Gastroesophageal sphincter (tissue), 4 donors: ENCODE results near the gene NDUFB7. TPM values are rescaled to one million over a fixed set of nuclear protein-coding genes. Genes with fewer than 3 reads are reported as not detected.
"Not testable (repeated sequence)": the region's sequence is repeated elsewhere in the genome, so short reads cannot be mapped to it uniquely, and the experiment has no call there.

Experiments
- ATAC-seq: fragments of 150-250 bp; one replicate; pipeline ENCODE4 v1.9.1; 2016; ENCODE audit warnings: mild to moderate bottlenecking, moderate library complexity
- H3K27ac ChIP-seq, 4 donors: fragments of 200-600 bp; sonication (generic) in 3 of 4; 1 replicate in 3 of 4; 2 replicates in 1 of 4; pipeline ENCODE4 v1.5.1; 2016 to 2019
- H3K27me3 ChIP-seq: fragments of 200-600 bp; sonication (generic); one replicate; pipeline ENCODE4 v1.5.1; 2019
- H3K36me3 ChIP-seq, 2 donors: fragments of 200-600 bp; sonication (generic); one replicate each; pipeline ENCODE4 v1.5.1; 2019; ENCODE audit warnings: control low read depth in 1 of 2
- H3K4me1 ChIP-seq, 3 donors: fragments of 200-600 bp; sonication (generic); 1 replicate in 2 of 3; 2 replicates in 1 of 3; pipeline ENCODE4 v1.5.1; 2016 to 2019; ENCODE audit warnings: control low read depth in 2 of 3
- H3K4me3 ChIP-seq, 2 donors: fragments of 200-600 bp; sonication (generic); one replicate each; pipeline ENCODE4 v1.5.1; 2019; ENCODE audit warnings: mild to moderate bottlenecking in 1 of 2, moderate library complexity in 1 of 2
- H3K9me3 ChIP-seq, 3 donors: fragments of 200-600 bp; sonication (generic); one replicate each; pipeline ENCODE4 v1.5.1; 2017 to 2019; ENCODE audit warnings: control low read depth in 2 of 3
- CTCF ChIP-seq, 4 experiments: fragments of 200-600 bp in 2 of 4; fragments of 450-650 bp in 2 of 4; sonication (generic) in 1 of 4; IDR thresholded peaks; one replicate each; pipeline ENCODE4 v1.5.1; 2017 to 2019; ENCODE audit warnings: antibody characterized with exemption in 4 of 4, mild to moderate bottlenecking in 2 of 4, moderate library complexity in 2 of 4
- EP300 ChIP-seq: sonication (generic); formaldehyde crosslinking; IDR thresholded peaks from one replicate; pipeline ENCODE4 v1.6.1; 2017; ENCODE audit warnings: antibody characterized with exemption, mild to moderate bottlenecking
- POLR2A ChIP-seq, 2 donors: fragments of 450-650 bp; IDR thresholded peaks; one replicate each; pipeline ENCODE4 v1.6.1; 2017; ENCODE audit warnings: antibody characterized with exemption in 2 of 2, mild to moderate bottlenecking in 2 of 2, moderate library complexity in 1 of 2
- POLR2AphosphoS5 ChIP-seq: sonication (generic); formaldehyde crosslinking; IDR thresholded peaks from one replicate; pipeline ENCODE4 v1.6.1; 2017; ENCODE audit warnings: antibody characterized with exemption
- WGBS, 2 donors: methylation state at CpG; one replicate each; pipeline ENCODE4 v1.1.5; 2018; ENCODE audit warnings: low coverage in 1 of 2; 5-methylcytosine and 5-hydroxymethylcytosine counted together
- total RNA-seq, 4 donors: library from RNA; depleted of rRNA; stranded (reverse); fragments of >200 nt; gene quantifications; one replicate each; pipeline ENCODE4 v1.1.0, GENCODE V29; 2016

The NDUFB7 gene
- total RNA-seq, 4 donors from 2014 or later, result 251 to 393 (median 330) TPM

GRCh38 chr19:14545716-14546082 is 26.2 kb downstream of the NDUFB7 start:
- H3K9me3 ChIP-seq, result no peaks in the 10 kb centered on the region
- no peak for ATAC-seq
- no peaks in the 10 kb centered on the region for H3K27me3 ChIP-seq
- H3K36me3 ChIP-seq, result peaks cover 0 to 30% of the 10 kb centered on the region in 2 donors
- TF ChIP-seq CTCF (IDR thresholded peaks at IDR 0.05), result no peak
- no peak for TF ChIP-seq POLR2A (IDR thresholded peaks at IDR 0.05)
- TF ChIP-seq POLR2AphosphoS5, result no peak
- TF ChIP-seq EP300, result no peak
- 60% methylated on average over 1 of the region's 9 CpGs; no CpG with 5 or more reads in 1 of the 2 donors for WGBS, 2 donors
- H3K4me3 ChIP-seq, result no peak overlapping the region
- no peak overlapping the region for H3K27ac ChIP-seq
- H3K4me1 ChIP-seq, result peaks cover 0 to 32% (median 0%) of the 10 kb centered on the region in 3 donors

GRCh38 chr19:14544977-14545715 is 26.7 kb downstream of the NDUFB7 start:
- H3K27ac ChIP-seq, result peak overlapping the region in 1 of 4 donors; percentile 23
- H3K27me3 ChIP-seq, result no peaks in the 10 kb centered on the region
- no peak overlapping the region for H3K4me3 ChIP-seq
- H3K36me3 ChIP-seq, result peaks cover 0 to 24% of the 10 kb centered on the region in 2 donors
- H3K4me1 ChIP-seq, result peaks cover 0 to 27% (median 0%) of the 10 kb centered on the region in 3 donors
- peak; percentile 55 for ATAC-seq
- H3K9me3 ChIP-seq, result no peaks in the 10 kb centered on the region
- 80 to 100% methylated on average over 1 to 9 of the region's 21 CpGs for WGBS, 2 donors
- TF ChIP-seq POLR2A (IDR thresholded peaks at IDR 0.05) (no peak), EP300 (no peak), CTCF (IDR thresholded peaks at IDR 0.05) (no peak), POLR2AphosphoS5 (no peak)

GRCh38 chr19:14544047-14544446 is 27.8 kb downstream of the NDUFB7 start:
- H3K9me3 ChIP-seq, result no peaks in the 10 kb centered on the region
- 86% methylated on average over 3 of the region's 5 CpGs; no CpG with 5 or more reads in 1 of the 2 donors for WGBS, 2 donors
- TF ChIP-seq POLR2A (IDR thresholded peaks at IDR 0.05), result no peak
- no peak for TF ChIP-seq POLR2AphosphoS5
- TF ChIP-seq CTCF (IDR thresholded peaks at IDR 0.05), result no peak
- no peak for TF ChIP-seq EP300
- no peak overlapping the region for H3K27ac ChIP-seq
- H3K36me3 ChIP-seq, result peaks cover 0 to 13% of the 10 kb centered on the region in 2 donors
- no peaks in the 10 kb centered on the region for H3K27me3 ChIP-seq
- no peak for ATAC-seq
- H3K4me1 ChIP-seq, result peaks cover 0 to 23% (median 0%) of the 10 kb centered on the region in 3 donors
- H3K4me3 ChIP-seq, result no peak overlapping the region

GRCh38 chr19:14542711-14543328 is 29.0 kb downstream of the NDUFB7 start:
- WGBS, 2 donors, result 14 to 53% methylated on average over 3 to 4 of the region's 7 CpGs
- ATAC-seq, result no peak
- TF ChIP-seq POLR2AphosphoS5 (no peak), CTCF (IDR thresholded peaks at IDR 0.05) (no peak)
- Histone ChIP-seq H3K4me1 (peaks cover 0 to 23% (median 0%) of the 10 kb centered on the region in 3 donors), H3K27me3 (no peaks in the 10 kb centered on the region), H3K27ac (peak overlapping the region in 1 of 4 donors; percentile 46), H3K4me3 (no peak overlapping the region), H3K9me3 (no peaks in the 10 kb centered on the region), H3K36me3 (peaks cover 0 to under 1% of the 10 kb centered on the region in 2 donors)

GRCh38 chr19:14541979-14542378 is 29.9 kb downstream of the NDUFB7 start:
- Histone ChIP-seq H3K4me1 (peaks cover 0 to 29% (median 0%) of the 10 kb centered on the region in 3 donors), H3K27ac (peak overlapping the region in 1 of 4 donors; percentile 46)
- H3K4me3 ChIP-seq, H3K9me3 ChIP-seq, H3K36me3 ChIP-seq, ATAC-seq, H3K27me3 ChIP-seq: not testable (repeated sequence)
- WGBS, 2 donors, result 75% methylated on average over 4 to 5 of the region's 5 CpGs
